Heart left ventricle (tissue), 16 donors: ENCODE data around the gene TSPAN14. TPM values are rescaled to one million over a fixed set of nuclear protein-coding genes. Genes with fewer than 3 reads are reported as not detected.

Source experiments
- ATAC-seq, 4 donors: fragments of 200-7000 bp; cut with Tn5 transposase; one replicate each; pipeline ENCODE4 v1.9.1; 2020 to 2022; ENCODE audit warnings: moderate library complexity in 4 of 4, mild to moderate bottlenecking in 3 of 4, moderate number of reproducible peaks in 1 of 4
- DNase-seq, 5 donors: peaks; one replicate each; pipeline ENCODE4 v3.0.0-alpha.2; 2020
- H3K27ac ChIP-seq, 12 donors: fragments of 200-600 bp; sonication (generic) in 4 of 12; one replicate each; pipeline versions ENCODE4 v1.5.0 to v1.8.0; 2016 to 2022; ENCODE audit warnings: mild to moderate bottlenecking in 2 of 12
- H3K27me3 ChIP-seq, 9 donors: fragments of 200-600 bp; sonication (generic) in 2 of 9; one replicate each; pipeline versions ENCODE4 v1.5.1 to v1.8.0; 2016 to 2022; ENCODE audit warnings: mild to moderate bottlenecking in 3 of 9
- H3K36me3 ChIP-seq, 9 donors: fragments of 200-600 bp; sonication (generic) in 2 of 9; one replicate each; pipeline versions ENCODE4 v1.5.0 to v1.8.0; 2018 to 2022; ENCODE audit warnings: mild to moderate bottlenecking in 2 of 9
- H3K4me1 ChIP-seq, 12 donors: fragments of 200-600 bp; sonication (generic) in 4 of 12; one replicate each; pipeline versions ENCODE4 v1.5.0 to v1.8.0; 2016 to 2022; ENCODE audit warnings: mild to moderate bottlenecking in 3 of 12
- H3K4me3 ChIP-seq, 12 donors: fragments of 200-600 bp; sonication (generic) in 4 of 12; one replicate each; pipeline versions ENCODE4 v1.5.0 to v1.8.0; 2017 to 2022; ENCODE audit warnings: mild to moderate bottlenecking in 9 of 12, moderate library complexity in 4 of 12
- H3K9me3 ChIP-seq, 12 donors: fragments of 200-600 bp; sonication (generic) in 4 of 12; one replicate each; pipeline versions ENCODE4 v1.5.0 to v1.8.0; 2016 to 2022; ENCODE audit warnings: mild to moderate bottlenecking in 1 of 12
- CTCF ChIP-seq, 12 donors: fragments of 200-600 bp; sonication (generic) in 4 of 12; IDR thresholded peaks; one replicate each; pipeline versions ENCODE4 v1.5.0 to v1.8.0; 2018 to 2022; ENCODE audit warnings: antibody characterized with exemption in 12 of 12, mild to moderate bottlenecking in 5 of 12
- POLR2A ChIP-seq, 2 donors: fragments of 450-650 bp; IDR thresholded peaks; one replicate each; pipeline ENCODE4 v1.6.1; 2017; ENCODE audit warnings: antibody characterized with exemption in 2 of 2, mild to moderate bottlenecking in 2 of 2, moderate library complexity in 2 of 2
- WGBS, 4 donors: extraction: QIAGEN DNeasy Blood & Tissue Kit in 2 of 4; methylation state at CpG; one replicate each; pipeline versions ENCODE4 v1.1.5 to v1.1.7; 2013 to 2018; 5-methylcytosine and 5-hydroxymethylcytosine counted together
- intact Hi-C, 10 donors: fragments of 100-400 bp; cut with DNase I; formaldehyde crosslinking; loops; one replicate each; pipeline versions ENCODE4 v1.11.1 to v1.14.2; 2022
- polyA plus RNA-seq, 2 donors: library from polyadenylated mRNA; stranded (reverse); fragments of 200-250 nt; gene quantifications; one replicate each; pipeline ENCODE4 v1.2.3, GENCODE V29; 2013
- total RNA-seq, 9 donors: library from RNA; depleted of rRNA in 2 of 9; stranded (reverse); fragments of >200 nt in 2 of 9; fragmentation: NEBNext Ultra II Directional in 3 of 9; extraction: Animal tissue kit (Norgen Biotek cat#: 25700) in 3 of 9; gene quantifications; one replicate each; pipeline versions ENCODE4 v1.1.0 to v1.2.4, GENCODE V29; 2016 to 2023
- donor health status: ischemic (EF 13 %, LVEDD 7.1; RV severe dilation, severe dysfunction).
- donor health status: healthy with polysubstance abuse.
- donor health status: DM: no; HTN: yes; CAD: no.
- donor health status: DM: no; HTN: no; CAD: no.
- donor health status: ischemic (EF 25% LVEDD 6.9; RV normal size, moderate dysfunction).
- donor health status: ischemic (EF 25% LVEDD 5.7; RV mildly dilated, moderate dysfunction).
- donor health status: healthy.
- donor health status: DM: yes; HTN: yes; CAD: no.
- donor health status: ischemic (EF 35%, LVEDD 5.7; RV mildly dilated, moderate dysfunction).
- donor health status: nonischemic (EF 11% LVEDD 7.7; RV severe dilation, severe dysfunction).
- donor health status: DM: yes; HTN: yes; CAD: no.
- donor health status: PGD.
- donor health status: ischemic (EF 29% LVEDD 5.4; RV normal size, mild dysfunction).
- donor health status: nonischemic (EF 23%, LVEDD 6.1; RV moderate dilation, normal function).

The TSPAN14 gene
- total and polyA plus RNA-seq, 11 donors: 17.4 to 71.5 (median 39.6) TPM

DNA sequence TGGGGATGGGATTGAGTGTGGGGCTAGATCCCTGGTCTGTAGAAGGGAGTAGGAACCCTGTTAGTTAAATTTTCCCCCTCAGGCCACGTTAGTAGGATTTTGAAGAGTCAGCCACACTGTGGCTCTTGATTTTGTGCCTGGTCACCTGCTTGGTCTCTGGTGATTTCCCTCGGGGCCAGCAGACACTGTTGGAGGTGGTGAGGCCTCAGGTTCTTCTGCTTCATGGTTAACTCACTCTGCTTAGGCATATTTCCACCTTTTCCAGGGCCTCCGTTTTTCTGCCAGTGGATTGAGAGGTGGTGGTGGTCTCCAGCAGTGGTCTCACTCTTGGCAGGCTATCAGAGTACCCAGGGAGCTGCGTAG is 4.1 kb downstream of the TSPAN14 start:
- no peak for DNase-seq
- no peak for ATAC-seq
- WGBS, 4 donors: 36 to 61% (median 47%) methylated on average over 3 to 4 of the region's 4 CpGs
- Histone ChIP-seq H3K9me3 (no peaks in the 10 kb centered on the region), H3K27ac (peak overlapping the region in 9 of 12 donors; percentile 68 to 99 (median 79)), H3K27me3 (no peaks in the 10 kb centered on the region), H3K4me3 (peak overlapping the region in 7 of 12 donors; percentile 1 to 98 (median 21)), H3K4me1 (peaks cover 16 to 85% (median 75%) of the 10 kb centered on the region in 12 donors), H3K36me3 (peaks cover 0 to 5% (median 0%) of the 10 kb centered on the region in 9 donors)
- TF ChIP-seq CTCF (IDR thresholded peaks at IDR 0.05) (no peak), POLR2A (IDR thresholded peaks at IDR 0.05) (no peak)
- intact Hi-C loops: loop anchor here in 1 of 10 donors (5.0 kb wide), 1 partner anchor 44 kb away; no protein-coding TSS in a partner anchor

DNA sequence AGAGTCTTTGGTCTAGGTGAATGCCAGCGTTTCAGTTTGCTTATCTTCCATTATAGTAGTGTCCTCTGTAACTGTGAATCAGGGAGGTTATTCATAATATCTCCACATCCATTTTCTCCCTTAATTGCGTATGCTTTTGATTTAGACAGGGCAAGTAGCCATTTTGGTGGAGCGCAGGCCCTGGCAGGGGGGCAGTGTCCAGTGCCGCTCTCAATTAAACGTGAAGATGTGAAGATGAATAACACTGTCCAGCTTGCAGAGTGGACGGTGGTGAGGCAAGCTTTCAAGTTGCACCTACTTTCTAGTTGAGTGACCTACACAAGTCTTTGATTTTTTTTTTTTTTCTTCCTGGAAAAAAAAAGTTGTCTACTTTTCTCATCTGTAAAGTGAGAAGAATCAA is 4.5 kb downstream of the TSPAN14 start:
- DNase-seq (no peak), ATAC-seq (no peak)
- 54 to 73% (median 63%) methylated on average over 6 of the region's 6 CpGs for WGBS, 4 donors
- TF ChIP-seq CTCF (IDR thresholded peaks at IDR 0.05): no peak
- no peak for TF ChIP-seq POLR2A (IDR thresholded peaks at IDR 0.05)
- Histone ChIP-seq H3K27me3 (no peaks in the 10 kb centered on the region), H3K4me1 (peaks cover 18 to 85% (median 75%) of the 10 kb centered on the region in 12 donors), H3K36me3 (peaks cover 0 to 5% (median 0%) of the 10 kb centered on the region in 9 donors), H3K4me3 (peak overlapping the region in 8 of 12 donors; percentile 3 to 98 (median 26)), H3K27ac (peak overlapping the region in 10 of 12 donors; percentile 68 to 99 (median 78)), H3K9me3 (no peaks in the 10 kb centered on the region)
- intact Hi-C loops: loop anchor here in 1 of 10 donors (5.0 kb wide), 1 partner anchor 44 kb away; no protein-coding TSS in a partner anchor

GRCh38 chr10:80459047-80459865 is 5.1 kb downstream of the TSPAN14 start:
- Histone ChIP-seq H3K36me3 (peaks cover 0 to 5% (median 0%) of the 10 kb centered on the region in 9 donors), H3K27ac (peak overlapping the region; percentile 20 to 99 (median 78)), H3K9me3 (no peaks in the 10 kb centered on the region), H3K4me3 (peak overlapping the region in 9 of 12 donors; percentile 3 to 98 (median 24)), H3K4me1 (peaks cover 23 to 91% (median 80%) of the 10 kb centered on the region in 12 donors), H3K27me3 (no peaks in the 10 kb centered on the region)
- TF ChIP-seq POLR2A (IDR thresholded peaks at IDR 0.05) (peak in 1 of 2 donors; percentile 45), CTCF (IDR thresholded peaks at IDR 0.05) (peak in 1 of 12 donors; percentile 8)
- peak; percentile 65 to 80 (median 74) for DNase-seq
- peak in 3 of 4 donors; percentile 22 to 55 (median 53) for ATAC-seq
- 37 to 64% (median 49%) methylated on average over 4 to 9 of the region's 9 CpGs for WGBS, 4 donors
- intact Hi-C loops: loop anchor here in 1 of 10 donors (5.0 kb wide), 1 partner anchor 43 kb away; no protein-coding TSS in a partner anchor
